ENCODE measurements around the gene RIMS1.

GRCh38 chr6:72440611-72441010 lies 554.3 kb downstream of the RIMS1 start:
- TF ChIP-seq CTCF (IDR thresholded peaks at IDR 0.05) (no peak), ZFX (IDR thresholded peaks at IDR 0.05; ENCODE audit: borderline replicate concordance) (no peak)
